MCF 10A (cell line): Measurements from ENCODE around the gene ZDHHC12. TPM values are rescaled to one million over a fixed set of nuclear protein-coding genes. Genes with fewer than 3 reads are reported as not detected.

Source experiments
- BruUV-seq: library from RNA; stranded (reverse); fragments of 400-500 nt; replicated peaks from 2 replicates; lab custom pipeline; 2021; lab: Mats Ljungman, UMichigan
- CTCF ChIA-PET: fragments of 300-600 bp; sonication (Branson Sonifier 250); formaldehyde crosslinking; extraction: SDS; loops from one replicate; lab custom pipeline; 2021; ENCODE audit warnings: antibody characterized with exemption, inconsistent platforms; lab: Yijun Ruan, JAX
- POLR2A ChIA-PET: fragments of 300-600, 350-650 bp; sonication (Branson Sonifier 250); formaldehyde crosslinking; extraction: SDS; loops from one replicate; lab custom pipeline; 2020; ENCODE audit warnings: antibody characterized with exemption, inconsistent platforms; lab: Yijun Ruan, JAX
- DNase-seq: peaks from one replicate; pipeline ENCODE4 v3.0.0-alpha.2; 2018; ENCODE audit not compliant: unreplicated experiment
- H3K27ac Mint-ChIP-seq: one replicate; pipeline ENCODE4 v1.8.0; 2022; ENCODE audit warnings: mild to moderate bottlenecking, low read depth, mixed read lengths; ENCODE audit not compliant: unreplicated experiment
- H3K27me3 Mint-ChIP-seq: one replicate; pipeline ENCODE4 v1.8.0; 2022; ENCODE audit warnings: mixed read lengths; ENCODE audit not compliant: insufficient read depth, unreplicated experiment
- H3K36me3 Mint-ChIP-seq: one replicate; pipeline ENCODE4 v1.8.0; 2022; ENCODE audit warnings: mild to moderate bottlenecking, moderate library complexity, mixed read lengths; ENCODE audit not compliant: insufficient read depth, unreplicated experiment
- H3K4me1 Mint-ChIP-seq: one replicate; pipeline ENCODE4 v1.8.0; 2022; ENCODE audit warnings: mixed read lengths; ENCODE audit not compliant: insufficient read depth, unreplicated experiment
- H3K4me3 Mint-ChIP-seq: one replicate; pipeline ENCODE4 v1.8.0; 2022; ENCODE audit warnings: mild to moderate bottlenecking, moderate library complexity, mixed read lengths; ENCODE audit not compliant: unreplicated experiment
- H3K9me3 Mint-ChIP-seq: one replicate; pipeline ENCODE4 v1.8.0; 2022; ENCODE audit warnings: mixed read lengths; ENCODE audit not compliant: unreplicated experiment
- intact Hi-C: fragments of 100-400 bp; cut with micrococcal nuclease; formaldehyde crosslinking; loops from 2 replicates; pipeline ENCODE4 v1.14.1; 2022
- total RNA-seq: library from RNA; stranded (reverse); gene quantifications from 2 replicates; pipeline ENCODE4 v1.2.3, GENCODE V29; 2022
- TF ChIP-seq, protein P1 (sequence below): fragments of 200-600 bp; IDR thresholded peaks from one replicate; pipeline ENCODE4 v1.8.0; 2022; ENCODE audit warnings: antibody characterized with exemption, mild to moderate bottlenecking; ENCODE audit not compliant: unreplicated experiment

Gene ZDHHC12
- total RNA-seq, 1 experiment from 2014 or later, result 22.1 TPM

GRCh38 chr9:128735373-128735772 lies 11.4 kb upstream of the ZDHHC12 start:
- ChIA-PET CTCF (interaction anchor here (0.7 kb wide), 1 partner anchor 101 kb away, joined by 3 read pairs; no protein-coding TSS in a partner anchor), POLR2A (interaction anchor here (0.6 to 1.2 kb wide), 2 partner anchors 83 to 936 kb away, joined by 3 read pairs; partner anchors contain the start of gene ENDOG)
- Mint-ChIP-seq H3K9me3 (no peaks in the 10 kb centered on the region), H3K4me1 (no peaks in the 10 kb centered on the region), H3K27me3 (no peaks in the 10 kb centered on the region), H3K4me3 (no peak overlapping the region), H3K27ac (no peak overlapping the region), H3K36me3 (peaks cover 33% of the 10 kb centered on the region)
- DNase-seq, result no peak
- intact Hi-C loops, result no loop called here
- BruUV-seq, result no TSS peak
- TF ChIP-seq, protein P1, sequence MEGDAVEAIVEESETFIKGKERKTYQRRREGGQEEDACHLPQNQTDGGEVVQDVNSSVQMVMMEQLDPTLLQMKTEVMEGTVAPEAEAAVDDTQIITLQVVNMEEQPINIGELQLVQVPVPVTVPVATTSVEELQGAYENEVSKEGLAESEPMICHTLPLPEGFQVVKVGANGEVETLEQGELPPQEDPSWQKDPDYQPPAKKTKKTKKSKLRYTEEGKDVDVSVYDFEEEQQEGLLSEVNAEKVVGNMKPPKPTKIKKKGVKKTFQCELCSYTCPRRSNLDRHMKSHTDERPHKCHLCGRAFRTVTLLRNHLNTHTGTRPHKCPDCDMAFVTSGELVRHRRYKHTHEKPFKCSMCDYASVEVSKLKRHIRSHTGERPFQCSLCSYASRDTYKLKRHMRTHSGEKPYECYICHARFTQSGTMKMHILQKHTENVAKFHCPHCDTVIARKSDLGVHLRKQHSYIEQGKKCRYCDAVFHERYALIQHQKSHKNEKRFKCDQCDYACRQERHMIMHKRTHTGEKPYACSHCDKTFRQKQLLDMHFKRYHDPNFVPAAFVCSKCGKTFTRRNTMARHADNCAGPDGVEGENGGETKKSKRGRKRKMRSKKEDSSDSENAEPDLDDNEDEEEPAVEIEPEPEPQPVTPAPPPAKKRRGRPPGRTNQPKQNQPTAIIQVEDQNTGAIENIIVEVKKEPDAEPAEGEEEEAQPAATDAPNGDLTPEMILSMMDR, result no peak

DNA sequence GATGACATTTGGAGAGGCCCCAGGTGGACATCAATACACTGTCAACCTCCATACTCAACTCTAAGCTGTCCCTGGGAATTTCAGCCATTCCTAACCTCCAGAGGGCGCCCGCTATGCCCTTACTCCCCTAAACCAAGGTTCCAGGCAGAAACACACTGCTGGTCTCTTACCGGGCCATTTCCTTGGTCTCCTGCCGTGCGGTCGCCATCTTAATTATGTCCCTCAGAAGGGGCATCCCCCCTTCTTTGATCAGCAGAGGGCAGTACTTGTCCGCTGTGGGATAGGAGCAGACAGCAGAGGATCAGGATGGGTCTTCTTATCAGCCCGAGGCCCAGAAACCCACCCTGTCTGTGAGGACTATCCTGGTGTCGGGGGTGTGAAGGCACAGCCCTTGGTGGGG lies 9.3 kb upstream of the ZDHHC12 start:
- H3K27me3 Mint-ChIP-seq, result no peaks in the 10 kb centered on the region
- TF ChIP-seq, protein P1, result peak; percentile 59
- intact Hi-C loops, result loop anchor here (1.0 kb wide), 1 partner anchor 85 kb away; the partner anchor contains the start of gene ENDOG
- H3K27ac Mint-ChIP-seq, result no peak overlapping the region
- H3K4me1 Mint-ChIP-seq, result no peaks in the 10 kb centered on the region
- ChIA-PET POLR2A (interaction anchor here (0.9 to 2.2 kb wide), 3 partner anchors 9 to 84 kb away, joined by 4 to 9 read pairs (median 9); partner anchors contain the start of gene ZDHHC12), CTCF (interaction anchor here (0.6 to 2.7 kb wide), 8 partner anchors 8 to 295 kb away, joined by 3 to 12 read pairs (median 4); partner anchors contain the start of gene SH3GLB2)
- DNase-seq, result peak; percentile 93
- no TSS peak for BruUV-seq
- H3K36me3 Mint-ChIP-seq, result peaks cover 24% of the 10 kb centered on the region
- H3K4me3 Mint-ChIP-seq, result no peak overlapping the region
- no peaks in the 10 kb centered on the region for H3K9me3 Mint-ChIP-seq

DNA sequence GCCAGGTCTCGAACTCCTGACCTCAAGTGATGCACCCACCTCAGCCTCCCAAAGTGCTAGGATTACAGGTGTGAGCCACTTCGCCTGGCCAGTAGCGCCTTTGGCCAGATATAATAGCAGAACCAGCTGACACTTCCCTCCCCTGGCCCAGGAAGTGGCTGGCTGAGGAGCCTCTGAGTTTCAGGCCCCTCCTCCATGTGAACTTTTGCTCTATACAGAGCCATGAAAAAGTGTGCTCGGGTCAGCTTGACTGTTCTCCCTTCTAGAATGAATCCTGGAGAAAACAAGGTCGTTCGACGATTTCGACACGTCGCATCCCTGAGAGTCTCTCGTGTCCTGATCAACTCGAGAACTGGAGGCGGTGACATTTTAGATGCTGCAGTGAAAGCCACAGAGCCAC lies 8.6 kb upstream of the ZDHHC12 start:
- no TSS peak for BruUV-seq
- TF ChIP-seq, protein P1, result no peak

DNA sequence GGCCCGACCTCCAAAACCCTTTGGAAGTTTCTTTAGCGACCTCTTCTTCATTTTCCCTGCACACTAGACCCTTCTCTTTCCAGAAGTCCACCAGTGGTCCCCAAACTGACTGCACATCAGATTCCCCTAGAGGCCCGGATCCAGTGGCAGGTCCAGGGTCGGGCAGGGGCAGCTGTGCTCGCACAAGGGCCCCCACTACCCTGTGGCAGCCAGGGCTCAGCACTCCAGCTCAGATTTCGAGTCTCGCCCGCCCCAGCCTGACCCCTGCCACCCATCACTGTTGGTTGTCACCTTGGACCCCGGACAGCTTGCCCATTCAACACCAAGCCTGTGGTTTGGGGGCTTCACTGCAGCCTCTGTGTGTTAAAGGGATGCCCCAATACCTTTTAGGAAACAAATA lies 7.8 kb upstream of the ZDHHC12 start:
- TF ChIP-seq, protein P1, result no peak
- Mint-ChIP-seq H3K4me1 (no peaks in the 10 kb centered on the region), H3K4me3 (no peak overlapping the region), H3K36me3 (peaks cover 26% of the 10 kb centered on the region), H3K27ac (no peak overlapping the region), H3K27me3 (no peaks in the 10 kb centered on the region), H3K9me3 (no peaks in the 10 kb centered on the region)
- no peak for DNase-seq
- no TSS peak for BruUV-seq
- ChIA-PET CTCF (interaction anchor here (0.8 to 2.7 kb wide), 2 partner anchors 16 to 368 kb away, joined by 4 to 12 read pairs; no protein-coding TSS in a partner anchor), POLR2A (no interaction called here)
- intact Hi-C loops, result no loop called here

More for the DNA sequence above, 8.6 kb upstream of the ZDHHC12 start:
- Mint-ChIP-seq H3K36me3 (peaks cover 24% of the 10 kb centered on the region), H3K9me3 (no peaks in the 10 kb centered on the region), H3K4me1 (no peaks in the 10 kb centered on the region), H3K27ac (no peak overlapping the region), H3K4me3 (no peak overlapping the region), H3K27me3 (no peaks in the 10 kb centered on the region)
- no peak for DNase-seq
- POLR2A ChIA-PET, result interaction anchor here (0.9 to 2.2 kb wide), 3 partner anchors 8 to 85 kb away, joined by 4 to 9 read pairs (median 9); partner anchors contain the start of gene ZDHHC12
- intact Hi-C loops, result no loop called here
- CTCF ChIA-PET, result interaction anchor here (0.7 to 2.7 kb wide), 5 partner anchors 9 to 57 kb away, joined by 3 to 12 read pairs (median 5); no protein-coding TSS in a partner anchor
